ENCODE data around the gene CALML4. TPM values are rescaled to one million over a fixed set of nuclear protein-coding genes. Genes with fewer than 3 reads are reported as not detected.

CALML4 gene
- total RNA-seq, 1 donor from 2014 or later: 0.97 TPM

GRCh38 chr15:68200016-68200861 is 4.9 kb downstream of the CALML4 start:
- no peak for ATAC-seq (ENCODE audit: poor library complexity)
- no peak for DNase-seq
- intact Hi-C loops (cut with DNase I): no loop called here

- intact Hi-C loops (cut with DNase I): no loop called here
- DNase-seq: no peak
- no peak for ATAC-seq (ENCODE audit: poor library complexity)
These were observed 5.8 kb downstream of the CALML4 start for GRCh38 chr15:68199340-68199739.

- intact Hi-C loops (cut with DNase I): no loop called here
- DNase-seq: no peak
- no peak for ATAC-seq (ENCODE audit: poor library complexity)
These were observed 7.3 kb downstream of the CALML4 start for GRCh38 chr15:68197661-68198437.

GRCh38 chr15:68197170-68197492 is 8.0 kb downstream of the CALML4 start:
- intact Hi-C loops (cut with DNase I): no loop called here
- DNase-seq: no peak
- ATAC-seq (ENCODE audit: poor library complexity): no peak

- ATAC-seq (ENCODE audit: poor library complexity): no peak
- intact Hi-C loops (cut with DNase I): no loop called here
- DNase-seq: no peak
These were observed 8.5 kb downstream of the CALML4 start for GRCh38 chr15:68196445-68197169.

GRCh38 chr15:68195336-68196112 is 9.6 kb downstream of the CALML4 start:
- no peak for ATAC-seq (ENCODE audit: poor library complexity)
- intact Hi-C loops (cut with DNase I): no loop called here
- no peak for DNase-seq

- intact Hi-C loops (cut with DNase I): no loop called here
- peak; percentile 83 for ATAC-seq (ENCODE audit: poor library complexity)
- DNase-seq: no peak
These were observed 12.2 kb downstream of the CALML4 start for GRCh38 chr15:68192804-68193486.

- intact Hi-C loops (cut with DNase I): no loop called here
- ATAC-seq (ENCODE audit: poor library complexity): no peak
- DNase-seq: no peak
These were observed 13.0 kb downstream of the CALML4 start for GRCh38 chr15:68192117-68192516.

GRCh38 chr15:68191555-68191954 is 13.6 kb downstream of the CALML4 start:
- DNase-seq: no peak
- ATAC-seq (ENCODE audit: poor library complexity): no peak
- intact Hi-C loops (cut with DNase I): no loop called here

- intact Hi-C loops (cut with DNase I): no loop called here
- DNase-seq (no peak), ATAC-seq (ENCODE audit: poor library complexity) (no peak)
These were observed 15.1 kb downstream of the CALML4 start for GRCh38 chr15:68190048-68190447.

GRCh38 chr15:68188647-68189046 is 16.5 kb downstream of the CALML4 start:
- no peak for DNase-seq
- no peak for ATAC-seq (ENCODE audit: poor library complexity)
- intact Hi-C loops (cut with DNase I): no loop called here

- intact Hi-C loops (cut with DNase I): no loop called here
- DNase-seq: peak; percentile 51
- peak; percentile 94 for ATAC-seq (ENCODE audit: poor library complexity)
These were observed 17.6 kb downstream of the CALML4 start for GRCh38 chr15:68187559-68187958.

- ATAC-seq (ENCODE audit: poor library complexity): peak; percentile 71
- intact Hi-C loops (cut with DNase I): no loop called here
- DNase-seq: no peak
These were observed 18.3 kb downstream of the CALML4 start for GRCh38 chr15:68186671-68187397.

GRCh38 chr15:68184616-68185480 is 20.3 kb downstream of the CALML4 start:
- DNase-seq (no peak), ATAC-seq (ENCODE audit: poor library complexity) (no peak)
- intact Hi-C loops (cut with DNase I): no loop called here

- intact Hi-C loops (cut with DNase I): no loop called here
- DNase-seq: no peak
These were observed 21.4 kb downstream of the CALML4 start for GRCh38 chr15:68183616-68184315.

GRCh38 chr15:68177742-68178141 is 27.4 kb downstream of the CALML4 start:
- intact Hi-C loops (cut with DNase I): no loop called here
- peak; percentile 54 for ATAC-seq (ENCODE audit: poor library complexity)
- DNase-seq: no peak

More at GRCh38 chr15:68183616-68184315, 21.4 kb downstream of the CALML4 start:
- no peak for ATAC-seq (ENCODE audit: poor library complexity)

Measured in Right ventricle myocardium superior (tissue), 1 donor.